DMS79 (cell line): ENCODE measurements around the gene CYP1A1.
A peak's percentile ranks its signal among the peaks of the same experiment; 100 is the strongest.
"Not testable (repeated sequence)": the region's sequence is repeated elsewhere in the genome, so short reads cannot be mapped to it uniquely, and the experiment has no call there.

Experiments
- DNase-seq: peaks from one replicate; lab custom pipeline; 2025; lab: John Stamatoyannopoulos, UW

The CYP1A1 gene

GRCh38 chr15:74735305-74735704 is 10.0 kb upstream of the CYP1A1 start:
- DNase-seq = no peak

GRCh38 chr15:74733269-74733668 is 7.9 kb upstream of the CYP1A1 start:
- DNase-seq = no peak

- DNase-seq = no peak
Observed at GRCh38 chr15:74732846-74733245, 7.5 kb upstream of the CYP1A1 start.

GRCh38 chr15:74730619-74731316 is 5.4 kb upstream of the CYP1A1 start:
- DNase-seq = no peak

GRCh38 chr15:74729372-74729771 is 4.0 kb upstream of the CYP1A1 start:
- not testable (repeated sequence) for DNase-seq

GRCh38 chr15:74728699-74729098 is 3.4 kb upstream of the CYP1A1 start:
- DNase-seq = not testable (repeated sequence)

- no peak for DNase-seq
Observed at GRCh38 chr15:74727727-74728126, 2.4 kb upstream of the CYP1A1 start.

GRCh38 chr15:74726774-74727164 is 1.4 kb upstream of the CYP1A1 start:
- no peak for DNase-seq

- DNase-seq = no peak
Observed at GRCh38 chr15:74725845-74726773, 781 bp upstream of the CYP1A1 start.

GRCh38 chr15:74724570-74725224 is 631 bp downstream of the CYP1A1 start:
- no peak for DNase-seq

- peak; percentile 10 for DNase-seq
Observed at GRCh38 chr15:74723754-74724334, 1.5 kb downstream of the CYP1A1 start.

- no peak for DNase-seq
Observed at GRCh38 chr15:74723187-74723586, 2.1 kb downstream of the CYP1A1 start.

GRCh38 chr15:74722591-74722990 is 2.7 kb downstream of the CYP1A1 start:
- no peak for DNase-seq

- DNase-seq = no peak
Observed at GRCh38 chr15:74716651-74717050, 8.7 kb downstream of the CYP1A1 start.

- DNase-seq = no peak
Observed at GRCh38 chr15:74712311-74712710, 13.0 kb downstream of the CYP1A1 start.

- no peak for DNase-seq
Observed at GRCh38 chr15:74710319-74711094, 14.8 kb downstream of the CYP1A1 start.

- no peak for DNase-seq
Observed at GRCh38 chr15:74709892-74710291, 15.4 kb downstream of the CYP1A1 start.

- DNase-seq = no peak
Observed at GRCh38 chr15:74709011-74709410, 16.3 kb downstream of the CYP1A1 start.

- DNase-seq = no peak
Observed at GRCh38 chr15:74696808-74697207, 28.5 kb downstream of the CYP1A1 start.

GRCh38 chr15:74696398-74696729 is 29.0 kb downstream of the CYP1A1 start:
- no peak for DNase-seq

- peak; percentile 23 for DNase-seq
Observed at GRCh38 chr15:74695597-74696397, 29.5 kb downstream of the CYP1A1 start, which contains the start of gene EDC3. Gene EDC3, minus strand, starts transcription at chr15:74696024. Its CDS starts 20,900 bp downstream, at chr15:74675124.
